ENCODE results near the gene TLE5.

- TF ChIP-seq, protein P1, sequence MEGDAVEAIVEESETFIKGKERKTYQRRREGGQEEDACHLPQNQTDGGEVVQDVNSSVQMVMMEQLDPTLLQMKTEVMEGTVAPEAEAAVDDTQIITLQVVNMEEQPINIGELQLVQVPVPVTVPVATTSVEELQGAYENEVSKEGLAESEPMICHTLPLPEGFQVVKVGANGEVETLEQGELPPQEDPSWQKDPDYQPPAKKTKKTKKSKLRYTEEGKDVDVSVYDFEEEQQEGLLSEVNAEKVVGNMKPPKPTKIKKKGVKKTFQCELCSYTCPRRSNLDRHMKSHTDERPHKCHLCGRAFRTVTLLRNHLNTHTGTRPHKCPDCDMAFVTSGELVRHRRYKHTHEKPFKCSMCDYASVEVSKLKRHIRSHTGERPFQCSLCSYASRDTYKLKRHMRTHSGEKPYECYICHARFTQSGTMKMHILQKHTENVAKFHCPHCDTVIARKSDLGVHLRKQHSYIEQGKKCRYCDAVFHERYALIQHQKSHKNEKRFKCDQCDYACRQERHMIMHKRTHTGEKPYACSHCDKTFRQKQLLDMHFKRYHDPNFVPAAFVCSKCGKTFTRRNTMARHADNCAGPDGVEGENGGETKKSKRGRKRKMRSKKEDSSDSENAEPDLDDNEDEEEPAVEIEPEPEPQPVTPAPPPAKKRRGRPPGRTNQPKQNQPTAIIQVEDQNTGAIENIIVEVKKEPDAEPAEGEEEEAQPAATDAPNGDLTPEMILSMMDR (IDR thresholded peaks at IDR 0.05; ENCODE audit: poor library complexity) = no peak
- TF ChIP-seq EZH2 (IDR thresholded peaks at IDR 0.05; ENCODE audit: borderline replicate concordance) (no peak), EZH2phosphoT487 (IDR thresholded peaks at IDR 0.05; ENCODE audit: low read depth, severe bottlenecking, unreplicated experiment) (no peak)
Observed at GRCh38 chr19:3005345-3005744, 57.0 kb downstream of the TLE5 start.

Measured in hepatocyte (in vitro differentiated cells).